ENCODE measurements around the gene MSL3B.

Gene MSL3B

GRCh38 chr2:233838726-233839446, 29.3 kb downstream of the MSL3B start:
- intact Hi-C loops (cut with micrococcal nuclease; ENCODE audit: unreplicated experiment) (no loop called here), in situ Hi-C loops (cut with HindIII; ENCODE audit: low pct_unique_long_range_greater_than_20kb, low sequenced_read_pairs) (no loop called here)
- no peak overlapping the region for H3K4me3 ChIP-seq (ENCODE audit: low read depth in 2 of 2, low read length in 2 of 2)
- ChIA-PET CTCF (no interaction called here), POLR2A (no interaction called here)
- H3K9me3 ChIP-seq (ENCODE audit: control insufficient read depth, insufficient read depth, low read depth, low read length), result no peaks in the 10 kb centered on the region
- peaks cover 50% of the 10 kb centered on the region for H3K4me1 ChIP-seq (ENCODE audit: control insufficient read depth, insufficient read depth, low read length)
- H3K27me3 ChIP-seq (ENCODE audit: control insufficient read depth, insufficient read depth, low read length), result no peaks in the 10 kb centered on the region
- BruUV-seq (replicated peaks), result no TSS peak
- peaks cover 35% of the 10 kb centered on the region for H3K36me3 ChIP-seq (ENCODE audit: control insufficient read depth, insufficient read depth, low read length)
- DNase-seq (ENCODE audit: low read depth, low spot score) (no peak), ATAC-seq (peak; percentile 46; the same call in 1 of the 2 replicates)
- TF ChIP-seq REST (IDR thresholded peaks at IDR 0.05; ENCODE audit: insufficient read depth in 1 of 2, low read depth in 2 of 2, low read length in 1 of 2) (no peak), TCF7L2 (IDR thresholded peaks at IDR 0.05; ENCODE audit: low read depth, low read length) (no peak), SIN3A (IDR thresholded peaks at IDR 0.05; ENCODE audit: borderline replicate concordance, insufficient read depth, low read depth, low read length) (no peak), CTCF (IDR thresholded peaks at IDR 0.05) (no peak), POLR2AphosphoS5 (IDR thresholded peaks at IDR 0.05; ENCODE audit: low read depth, low read length) (no peak)
- peak overlapping the region; percentile 73 for H3K27ac ChIP-seq (ENCODE audit: low read length)

GRCh38 chr2:233838251-233838650, 29.9 kb downstream of the MSL3B start:
- CTCF ChIA-PET, result no interaction called here
- Histone ChIP-seq H3K9me3 (ENCODE audit: control insufficient read depth, insufficient read depth, low read depth, low read length) (no peaks in the 10 kb centered on the region), H3K4me3 (ENCODE audit: low read depth in 2 of 2, low read length in 2 of 2) (no peak overlapping the region), H3K4me1 (ENCODE audit: control insufficient read depth, insufficient read depth, low read length) (peaks cover 56% of the 10 kb centered on the region), H3K36me3 (ENCODE audit: control insufficient read depth, insufficient read depth, low read length) (peaks cover 29% of the 10 kb centered on the region), H3K27ac (ENCODE audit: low read length) (peak overlapping the region; percentile 73), H3K27me3 (ENCODE audit: control insufficient read depth, insufficient read depth, low read length) (no peaks in the 10 kb centered on the region)
- in situ Hi-C loops (cut with HindIII; ENCODE audit: low pct_unique_long_range_greater_than_20kb, low sequenced_read_pairs) (no loop called here), intact Hi-C loops (cut with micrococcal nuclease; ENCODE audit: unreplicated experiment) (no loop called here)
- DNase-seq (ENCODE audit: low read depth, low spot score), result no peak
- TF ChIP-seq REST (IDR thresholded peaks at IDR 0.05; ENCODE audit: insufficient read depth in 1 of 2, low read depth in 2 of 2, low read length in 1 of 2) (no peak), POLR2AphosphoS5 (IDR thresholded peaks at IDR 0.05; ENCODE audit: low read depth, low read length) (no peak), CTCF (IDR thresholded peaks at IDR 0.05) (no peak)
- no peak for ATAC-seq
- no TSS peak for BruUV-seq (replicated peaks)
- POLR2A ChIA-PET, result no interaction called here
